Measurements from ENCODE around the gene TFEB.
"Not testable (repeated sequence)": the region's sequence is repeated elsewhere in the genome, so short reads cannot be mapped to it uniquely, and the experiment has no call there.

The TFEB gene

DNA sequence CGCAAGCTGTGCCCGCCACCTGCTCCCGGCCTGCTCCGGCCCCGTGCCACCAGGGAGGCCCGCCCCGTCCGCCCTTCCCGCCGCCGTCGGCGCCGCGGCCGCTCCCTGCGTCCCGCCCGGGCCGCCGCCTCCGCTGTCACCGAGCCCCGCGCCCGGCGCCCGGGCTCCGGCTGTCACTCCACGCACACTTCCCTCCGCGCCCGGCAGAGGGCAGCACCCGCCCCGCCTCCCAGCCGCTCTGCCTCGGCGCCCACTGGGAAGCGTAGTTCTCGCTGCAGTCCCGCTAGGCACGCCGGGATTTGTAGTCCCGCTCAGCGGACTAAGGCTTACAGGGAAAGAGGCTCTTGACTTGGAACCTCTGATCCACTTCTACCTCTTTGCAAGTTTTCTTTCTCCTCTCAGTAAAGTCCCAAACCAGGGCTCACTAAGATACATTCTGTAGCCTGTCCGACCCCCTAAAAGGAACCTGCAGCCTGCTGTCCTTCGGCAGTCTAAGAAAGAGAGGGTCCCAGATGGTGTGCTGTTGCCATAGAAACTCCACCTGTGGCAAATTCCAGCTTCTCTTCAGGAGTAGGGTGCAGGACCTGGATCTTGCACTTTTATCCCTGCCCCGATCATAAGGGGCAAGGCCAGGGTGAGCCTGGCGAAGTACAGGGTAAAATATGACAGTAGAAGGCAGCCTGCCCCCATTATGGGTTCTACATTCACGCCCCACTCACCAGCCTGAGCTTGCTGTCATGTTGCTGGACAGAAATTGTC, at the start of gene TFEB:
TSS of gene TFEB (minus strand) at position 182 of the 759 bp plus-strand sequence. CDS start 44,395 bp downstream, outside the sequence.
- peak; percentile 98 for DNase-seq (ENCODE audit: low spot score)

DNA sequence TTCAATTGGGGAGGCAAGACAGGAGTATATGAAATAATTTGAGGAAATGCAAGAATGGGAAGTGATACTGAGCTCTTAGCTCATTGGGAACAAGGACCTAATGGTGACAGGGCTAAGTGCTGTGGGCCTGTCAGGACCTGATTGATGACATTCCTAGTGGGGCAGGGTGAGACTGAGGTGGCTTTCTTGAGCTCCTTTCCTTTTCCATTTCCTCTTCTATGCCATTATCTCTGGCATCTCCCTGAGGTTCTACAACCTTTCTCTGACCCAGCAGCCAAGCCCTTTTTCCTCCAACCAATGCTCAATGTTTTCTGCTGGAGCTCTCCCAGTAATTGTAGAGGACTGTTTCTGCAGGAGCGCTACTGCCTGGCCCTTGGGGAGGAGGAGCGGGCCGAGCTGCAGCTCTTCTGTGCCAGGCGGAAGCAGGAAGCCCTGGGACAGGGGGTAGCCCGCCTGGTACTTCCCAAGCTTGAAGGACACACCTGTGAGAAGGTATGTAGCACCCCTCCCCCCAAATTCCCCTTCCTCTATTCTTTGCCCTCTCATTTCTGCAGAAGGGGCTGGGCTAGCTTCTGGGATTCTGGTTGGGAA, 49.3 kb upstream of the TFEB start:
- DNase-seq (ENCODE audit: low spot score) = no peak

DNA sequence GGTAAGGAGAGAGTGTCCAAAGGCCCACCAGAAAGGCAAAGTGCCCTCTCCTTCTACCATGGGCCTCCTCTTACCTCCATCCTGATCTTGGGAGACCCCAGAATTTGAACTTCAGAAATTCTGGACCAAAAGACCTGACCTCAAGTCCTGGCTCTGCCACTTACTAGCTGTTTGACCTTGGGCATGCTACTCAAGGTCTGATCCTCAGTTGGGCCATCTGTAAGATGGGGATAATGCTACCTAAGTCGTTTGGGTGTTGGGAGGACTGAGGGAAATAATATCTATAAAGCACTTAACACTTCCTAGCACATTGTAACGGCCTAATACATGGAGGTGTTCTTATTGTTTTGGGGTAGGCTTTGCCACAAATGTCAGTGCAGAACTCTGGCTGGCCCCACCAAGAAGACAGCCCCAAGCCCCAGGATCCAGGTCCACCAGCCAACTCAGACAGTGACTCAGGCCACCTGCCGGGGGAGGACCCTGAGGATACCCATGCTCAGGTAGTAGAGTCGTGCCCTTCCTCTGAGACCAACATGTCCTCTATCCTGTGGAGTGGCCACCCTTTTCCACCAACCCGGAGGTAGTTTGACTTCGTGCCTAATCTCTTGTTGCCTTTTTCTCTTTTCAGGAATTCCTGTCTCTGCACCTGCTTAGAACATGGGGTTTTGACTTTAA, 47.8 kb upstream of the TFEB start:
- DNase-seq (ENCODE audit: low spot score) = no peak

DNA sequence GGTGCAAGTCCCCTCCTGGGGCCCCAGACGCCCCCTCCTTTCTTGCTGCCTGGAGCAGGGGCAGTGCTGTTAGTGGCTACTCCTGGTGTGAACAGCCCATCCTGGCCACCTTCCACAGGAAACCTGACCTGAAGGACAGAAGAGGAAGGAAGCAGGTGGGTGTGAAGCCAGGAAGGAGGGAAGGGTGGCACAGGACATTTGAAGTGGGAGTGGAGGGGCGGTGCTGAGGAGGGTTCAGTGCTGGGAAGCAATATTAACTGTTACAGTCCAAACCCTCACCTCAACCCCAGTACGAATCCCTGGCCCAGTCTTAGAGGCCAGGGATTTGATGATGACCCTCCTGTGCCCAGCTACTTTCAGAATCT, 45.9 kb upstream of the TFEB start:
- no peak for DNase-seq (ENCODE audit: low spot score)

DNA sequence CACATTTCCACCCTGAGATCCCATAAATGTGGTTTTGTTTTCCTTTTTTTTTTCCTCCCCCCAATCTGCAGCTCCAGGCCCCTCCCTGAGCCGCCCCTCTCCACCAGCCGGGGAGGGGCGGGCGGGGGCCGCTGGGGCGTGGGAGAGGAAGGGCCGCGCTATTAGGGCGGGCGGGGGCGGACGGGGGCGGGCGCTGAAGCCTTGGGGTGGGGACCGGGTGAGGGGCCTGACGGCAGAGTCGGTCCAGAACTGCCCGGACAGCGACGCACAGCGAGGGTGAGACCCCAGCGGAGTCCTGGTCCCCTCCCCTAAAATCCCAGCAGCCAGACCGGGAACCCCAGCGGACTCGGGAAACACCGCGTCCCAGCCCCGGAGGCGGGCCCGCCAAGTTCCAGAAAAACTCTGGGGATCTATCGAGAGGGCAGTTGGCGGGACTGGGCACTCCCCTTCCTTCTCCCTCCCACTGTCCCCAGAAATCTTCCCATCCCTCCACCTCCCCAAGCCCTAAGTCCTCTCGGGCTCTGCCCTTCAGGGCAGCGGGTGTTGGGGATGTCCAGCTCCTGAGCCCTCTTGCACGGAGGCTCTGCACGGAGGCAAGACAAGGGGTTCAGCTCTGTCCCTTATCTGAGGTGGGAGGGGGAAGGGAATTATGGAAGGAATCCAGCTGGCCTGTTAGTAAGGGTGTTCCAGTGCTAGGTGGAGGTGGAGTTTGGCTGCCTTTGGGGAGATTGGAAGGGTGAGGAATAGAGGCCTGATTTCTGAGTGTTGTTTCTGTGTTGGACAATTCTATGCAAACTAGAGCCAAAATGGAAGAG, 45.4 kb upstream of the TFEB start, which contains the start of gene PRICKLE4:
TSS of gene PRICKLE4 (plus strand) at position 232 of the 815 bp plus-strand sequence. CDS start 2,692 bp downstream, outside the sequence.
- peak; percentile 54 for DNase-seq (ENCODE audit: low spot score)

DNA sequence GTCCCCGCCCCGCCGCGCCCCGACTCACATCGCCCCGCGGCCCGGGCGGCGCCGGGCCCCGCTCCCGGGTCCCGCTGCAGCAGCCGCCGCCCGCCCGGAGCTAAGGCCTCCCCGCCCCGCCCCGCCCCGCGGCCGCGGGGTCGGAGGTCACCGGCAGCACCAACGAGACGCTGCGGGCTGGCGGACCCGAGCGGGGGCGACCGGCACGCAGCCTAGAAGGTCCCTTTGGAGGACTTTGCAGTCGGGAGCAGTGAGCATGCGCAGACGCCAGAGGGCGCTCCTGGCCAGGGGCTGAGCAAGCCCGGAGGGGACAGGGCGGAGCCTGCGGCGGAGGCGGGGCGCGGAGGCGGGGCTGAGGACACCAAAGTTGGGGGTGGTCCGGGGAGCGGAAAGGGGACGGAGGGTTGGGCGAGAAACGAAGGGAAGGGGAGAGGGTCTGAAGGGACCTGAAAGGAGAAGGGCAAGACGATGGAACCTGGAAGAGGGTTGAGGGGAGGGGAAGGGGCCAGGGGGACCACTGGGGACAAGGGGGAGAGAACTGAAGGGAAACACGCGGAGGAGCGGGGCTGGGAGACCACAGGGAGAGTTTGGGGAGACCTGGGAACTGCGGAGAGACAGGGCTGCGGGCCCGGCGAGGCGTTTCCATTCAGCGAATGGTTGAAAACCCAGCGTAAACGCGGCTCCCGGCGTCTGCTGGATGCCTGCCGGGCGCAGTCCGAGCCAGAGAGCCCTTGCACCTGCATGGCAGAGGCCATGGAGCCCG, 44.6 kb upstream of the TFEB start, which contains the start of gene FRS3:
TSS of gene FRS3 (minus strand) at position 113 of the 763 bp plus-strand sequence. CDS start 2,913 bp downstream, outside the sequence.
- DNase-seq (ENCODE audit: low spot score) = peak; percentile 99

DNA sequence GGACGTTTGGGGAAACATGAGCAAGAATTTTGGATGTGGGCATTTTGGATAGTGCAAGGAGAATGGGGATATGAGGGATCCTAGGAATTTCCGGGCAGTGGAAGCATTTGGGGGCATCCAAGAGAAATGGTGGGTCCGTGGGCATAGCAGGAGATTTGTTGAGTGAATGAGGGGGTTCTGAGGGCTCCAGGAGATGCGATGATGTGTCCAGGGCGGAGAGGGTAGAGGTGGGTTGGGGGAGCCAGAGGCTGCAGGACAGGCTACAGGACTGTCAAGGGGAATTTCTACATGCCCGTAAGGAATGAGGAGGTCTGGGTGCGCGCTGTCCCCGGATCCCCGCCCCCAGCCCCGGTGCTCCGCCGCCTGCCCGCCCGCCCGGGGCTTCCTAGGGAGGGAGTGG, 43.9 kb upstream of the TFEB start:
- no peak for DNase-seq (ENCODE audit: low spot score)

DNA sequence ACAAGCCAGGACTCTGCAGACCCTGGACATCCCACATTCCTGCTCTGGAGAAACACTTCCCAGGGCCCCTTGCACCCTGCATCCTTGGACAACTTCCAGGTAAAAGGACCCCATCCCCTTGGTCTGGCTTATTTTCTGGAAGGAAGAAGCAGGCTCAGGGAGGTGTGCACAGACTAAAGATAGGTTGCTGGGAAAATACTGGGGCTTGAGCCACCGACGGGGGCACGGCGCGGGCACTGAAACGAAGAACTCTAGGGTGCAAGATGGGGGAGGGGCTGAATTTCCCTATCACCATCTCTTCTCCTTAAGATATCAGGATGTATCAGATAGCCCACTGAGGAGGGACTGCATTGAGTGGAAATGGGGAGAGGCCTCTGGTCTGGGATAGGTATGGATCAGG, 43.5 kb upstream of the TFEB start:
- DNase-seq (ENCODE audit: low spot score) = no peak

DNA sequence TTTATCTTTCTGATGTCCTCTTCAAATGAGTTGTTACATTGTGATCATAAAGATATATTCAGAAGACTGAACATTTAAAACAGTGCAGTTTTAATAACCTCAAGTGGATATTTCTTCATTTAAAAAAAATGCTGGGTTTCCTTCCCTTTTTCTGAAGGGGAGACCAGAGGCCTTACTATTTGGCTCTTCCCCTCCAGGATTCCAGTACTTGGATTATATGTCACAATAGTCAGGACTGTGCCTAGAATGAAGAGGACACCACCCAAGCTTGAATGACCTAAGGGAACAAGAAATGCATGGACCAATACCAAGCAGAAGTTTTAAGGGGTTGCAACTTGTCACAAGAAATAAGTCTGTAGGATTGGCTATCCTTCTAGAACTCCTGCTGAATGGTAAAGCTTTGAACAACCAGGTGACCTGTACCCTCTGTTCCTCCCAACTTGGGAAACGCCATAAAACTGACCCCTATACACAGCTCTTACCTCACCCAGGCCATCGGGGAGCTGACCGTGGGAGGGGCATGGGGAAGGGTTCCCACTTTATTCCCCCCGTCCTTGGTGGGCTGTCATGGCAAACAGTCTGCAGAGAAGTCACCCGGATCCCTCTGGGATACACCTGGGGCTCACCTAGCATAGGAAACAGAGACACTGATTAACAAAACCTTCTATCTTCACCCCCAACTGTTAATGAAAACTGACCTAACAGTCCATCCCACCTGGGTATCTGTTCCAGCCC, 42.3 kb upstream of the TFEB start:
- DNase-seq (ENCODE audit: low spot score) = no peak

DNA sequence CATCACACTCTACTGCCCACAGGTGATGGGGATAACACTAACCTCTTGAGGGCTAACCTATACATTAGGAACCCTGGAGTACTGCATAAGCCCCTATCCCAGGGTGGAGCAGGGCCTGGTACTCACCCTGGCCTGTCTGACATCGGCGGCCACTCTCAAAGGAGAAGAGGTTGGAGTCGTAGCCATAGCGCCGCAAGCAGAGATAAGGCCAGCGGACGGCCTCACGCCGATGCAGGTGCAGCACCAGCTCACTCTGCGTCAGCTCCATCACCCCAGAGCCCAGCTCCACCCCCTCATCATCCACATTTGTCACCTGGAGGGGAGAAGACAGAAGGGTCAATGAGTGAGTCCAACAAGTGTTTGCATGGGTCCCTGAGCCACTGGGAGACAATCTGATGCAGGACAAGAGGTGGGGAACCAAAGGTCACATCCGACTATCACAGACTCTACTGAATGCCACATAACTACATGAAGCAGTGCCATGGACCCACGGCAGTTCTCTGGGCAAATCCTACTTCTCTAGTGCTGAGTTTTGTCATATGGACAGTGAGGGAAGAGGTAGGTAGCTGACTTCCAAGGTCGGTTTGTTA, 40.0 kb upstream of the TFEB start:
- no peak for DNase-seq (ENCODE audit: low spot score)

DNA sequence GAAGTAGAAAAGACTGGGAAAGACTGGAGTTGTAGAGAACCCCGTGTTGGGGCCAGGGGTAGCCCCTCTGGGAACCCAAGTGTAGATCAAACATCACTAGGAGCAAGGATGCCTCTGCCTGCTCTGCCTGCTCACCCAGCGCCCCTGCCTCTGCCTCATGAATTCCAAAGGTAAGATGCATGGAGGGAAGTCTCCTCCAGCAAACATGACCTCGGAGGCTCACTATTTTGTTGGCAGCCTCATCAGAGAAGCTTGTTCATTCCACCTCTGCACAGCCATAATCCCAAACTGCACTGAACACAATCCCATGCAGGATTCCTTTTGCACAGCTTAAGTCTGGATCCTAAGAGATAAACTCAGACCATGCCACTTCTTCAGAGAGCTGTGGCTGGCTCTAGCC, 39.4 kb upstream of the TFEB start:
- DNase-seq (ENCODE audit: low spot score) = no peak

DNA sequence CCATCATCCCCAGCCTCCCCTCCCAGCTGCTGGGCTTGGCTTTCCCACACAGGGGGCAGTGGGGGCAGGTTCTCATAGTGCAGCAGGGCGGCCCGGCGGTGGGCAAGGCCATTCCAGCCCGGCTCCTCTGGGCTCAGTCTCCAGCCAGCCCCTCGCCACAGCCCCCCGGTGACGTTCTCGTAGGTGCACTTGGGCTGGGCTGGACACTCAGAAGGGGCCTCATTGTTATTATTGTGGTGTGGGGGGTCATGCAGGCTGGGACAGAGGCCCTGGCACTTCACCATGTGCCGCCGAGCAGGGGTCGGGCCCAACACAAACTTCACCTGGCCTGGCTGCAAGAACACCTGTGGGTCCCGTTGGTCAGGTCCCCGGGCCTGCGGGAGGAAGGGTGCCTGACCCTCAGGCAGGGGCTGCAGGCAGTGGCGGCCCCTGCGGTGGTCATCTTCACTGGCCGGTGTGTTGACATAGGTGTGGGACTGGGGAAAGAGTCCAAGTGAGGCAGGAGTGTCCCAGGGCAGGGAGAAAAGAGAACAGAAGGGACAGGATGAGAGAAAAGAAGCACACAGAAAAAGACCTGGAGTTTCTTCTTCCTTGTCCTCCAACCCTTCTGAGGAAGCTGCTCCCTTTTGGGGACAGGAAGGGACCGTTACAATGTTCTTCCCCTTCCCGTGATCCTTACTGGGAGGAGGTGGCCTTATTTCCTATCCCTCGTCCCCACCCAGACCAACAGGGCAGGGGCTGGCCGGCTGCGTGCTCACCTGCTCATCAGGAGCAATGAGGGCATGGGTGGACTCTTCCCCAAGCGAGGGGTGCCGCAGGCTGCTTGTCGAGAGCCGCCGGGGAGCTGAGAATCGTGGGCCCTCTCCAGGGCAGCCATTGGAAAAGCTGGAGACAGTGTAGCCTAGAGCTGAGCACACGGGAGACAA, 35.9 kb upstream of the TFEB start:
- no peak for DNase-seq (ENCODE audit: low spot score)

DNA sequence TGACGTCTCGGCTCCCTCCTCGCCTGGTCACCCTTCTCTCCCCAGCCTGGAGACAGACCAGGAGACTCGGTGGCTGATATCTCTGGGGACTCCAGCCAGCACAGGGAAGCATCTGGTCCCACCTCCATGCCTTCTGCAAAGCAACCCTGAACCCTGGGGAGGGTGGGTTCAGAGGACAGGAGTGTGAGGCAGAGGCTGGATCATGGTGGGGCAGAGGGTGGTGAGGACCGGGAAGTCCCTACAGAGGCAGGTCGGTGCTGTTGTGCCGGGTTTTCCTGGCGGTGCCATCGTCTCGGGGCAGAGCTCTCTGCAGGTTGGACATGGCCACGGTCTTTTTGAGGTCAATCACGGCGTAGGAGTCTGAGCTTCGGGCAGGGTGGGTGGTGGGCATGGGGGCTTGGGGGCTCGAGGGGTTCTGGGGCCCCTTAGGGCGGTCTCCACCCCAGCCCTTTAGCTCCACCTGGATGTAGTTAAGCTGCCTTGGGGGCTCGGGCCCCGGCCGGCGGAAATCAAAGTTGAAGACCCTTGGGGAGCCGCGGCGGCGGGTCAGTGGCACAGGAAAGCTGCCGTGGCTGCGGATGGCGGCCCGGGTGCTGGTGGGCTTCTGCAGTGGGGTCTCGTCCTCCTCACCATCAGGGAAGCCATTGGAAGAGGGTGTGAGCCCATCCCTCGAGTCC, 35.1 kb upstream of the TFEB start:
- no peak for DNase-seq (ENCODE audit: low spot score)

DNA sequence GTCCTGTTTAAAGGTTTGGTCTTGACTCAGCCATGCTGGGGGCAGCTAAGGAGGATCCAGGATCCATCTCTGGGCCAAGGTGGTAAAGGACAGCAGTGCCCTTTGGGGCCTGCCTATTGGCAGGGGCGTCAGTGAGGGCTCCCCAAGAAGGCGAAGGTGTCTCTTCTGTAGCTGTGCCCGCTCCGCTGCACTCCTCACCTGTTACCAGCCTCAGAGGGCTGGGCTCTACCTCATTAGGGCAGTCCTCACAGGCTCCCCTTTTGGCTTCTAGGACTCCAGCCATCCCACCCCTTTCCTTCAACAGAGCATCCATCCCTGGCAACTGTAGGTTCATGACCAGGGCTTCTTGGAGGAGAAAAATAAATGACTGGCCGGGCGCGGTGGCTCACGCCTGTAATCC, 34.0 kb upstream of the TFEB start:
- DNase-seq (ENCODE audit: low spot score) = no peak

DNA sequence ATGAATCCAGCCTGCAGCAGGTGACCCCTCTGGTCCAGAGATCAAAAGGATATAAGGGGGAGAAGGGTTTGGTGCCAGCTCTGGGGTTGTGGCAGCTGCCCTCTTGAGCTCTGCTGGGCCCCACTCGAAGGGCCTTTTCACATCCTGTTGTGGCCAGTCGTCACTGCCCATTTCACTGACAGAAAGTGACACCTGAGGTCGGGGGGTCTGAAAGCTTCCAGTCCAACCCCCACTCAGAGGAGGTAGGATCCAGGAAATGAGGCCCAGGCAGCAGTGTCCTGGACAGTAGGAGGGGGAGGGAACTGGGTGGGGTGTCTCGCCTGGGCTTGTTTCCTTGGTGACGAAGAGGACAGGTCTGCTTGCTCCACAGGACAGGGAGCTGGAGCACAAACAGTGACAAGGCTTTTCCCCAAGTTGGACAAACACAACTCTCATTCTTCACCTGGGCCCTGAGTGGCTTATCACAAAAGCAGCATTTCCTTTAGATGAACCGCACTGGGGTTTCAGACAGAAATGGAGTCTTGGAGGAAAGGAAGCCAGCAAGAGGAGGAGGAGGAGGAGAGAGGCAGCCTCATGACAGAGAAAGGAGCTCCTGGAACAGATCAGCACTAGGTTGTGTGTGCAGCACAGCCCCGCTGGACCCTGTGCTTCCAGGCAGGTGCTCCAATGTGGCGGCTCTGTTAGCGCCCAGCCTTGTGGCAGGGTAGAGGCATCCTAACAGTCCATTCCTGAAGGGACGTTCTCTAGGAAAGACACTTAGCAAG, 33.3 kb upstream of the TFEB start:
- DNase-seq (ENCODE audit: low spot score) = no peak

DNA sequence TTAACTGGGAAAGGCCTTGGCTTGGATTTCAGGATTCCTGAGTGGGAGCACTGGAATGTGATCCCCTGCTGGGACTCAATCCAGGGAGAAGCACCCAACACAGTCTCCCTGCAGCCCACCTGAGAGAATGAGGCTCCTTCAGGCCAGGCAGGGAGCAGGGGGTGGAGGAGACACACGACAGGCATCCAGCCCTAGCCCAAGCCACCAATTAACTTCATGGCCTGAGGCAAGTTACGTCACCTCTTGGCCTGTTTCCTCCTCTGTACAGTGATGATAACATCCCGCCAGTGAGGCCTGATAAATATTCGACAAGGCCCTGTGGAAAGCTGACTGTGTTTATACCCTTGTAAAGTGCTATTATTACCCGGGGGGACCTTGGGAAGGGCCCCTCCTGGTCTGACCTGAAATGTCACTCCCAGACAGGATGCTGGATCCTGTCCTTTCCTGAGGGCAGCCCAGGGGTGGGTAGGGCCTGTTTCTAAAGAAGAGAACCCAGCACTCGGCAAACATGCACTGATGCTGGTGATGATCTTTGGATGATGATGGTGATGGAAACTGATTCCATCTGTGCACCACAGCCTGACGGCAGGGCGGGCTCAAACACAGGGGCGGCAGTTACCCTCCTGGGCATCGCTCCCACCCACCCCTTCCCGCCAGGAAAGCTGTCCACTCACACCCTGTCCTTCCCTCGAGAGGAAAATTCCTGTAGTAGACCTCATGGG, 31.9 kb upstream of the TFEB start:
- DNase-seq (ENCODE audit: low spot score) = peak; percentile 81

DNA sequence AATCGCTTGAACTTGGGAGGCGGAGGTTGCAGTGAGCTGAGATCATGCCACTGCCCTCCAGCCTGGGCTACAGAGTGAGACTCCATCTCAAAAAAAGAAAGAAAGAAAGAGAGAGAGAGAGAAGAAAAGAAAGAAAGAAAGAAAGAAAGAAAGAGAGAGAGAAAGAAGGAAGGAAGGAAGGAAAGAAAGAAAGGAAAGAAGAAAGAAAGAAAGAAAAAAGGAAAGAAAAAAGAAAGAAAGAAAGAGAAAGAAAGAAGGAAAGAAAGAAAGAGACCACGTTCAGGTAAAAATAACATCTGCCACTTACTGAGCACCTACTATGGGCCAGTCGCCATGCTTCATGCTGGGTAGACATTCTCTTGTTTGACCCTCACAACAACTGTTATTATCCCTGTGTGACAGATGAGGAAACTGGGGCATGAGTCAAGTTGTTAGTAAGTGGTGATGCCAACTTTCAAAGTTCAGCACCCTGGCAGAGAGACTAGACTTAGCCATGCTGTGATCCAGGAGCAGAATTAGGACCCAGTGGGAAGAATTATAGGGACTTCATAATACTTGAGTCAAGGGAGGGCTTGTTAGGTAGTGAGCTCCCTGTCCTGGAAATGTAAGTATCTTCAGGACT, 30.7 kb upstream of the TFEB start:
- not testable (repeated sequence) for DNase-seq (ENCODE audit: low spot score)
